SK-N-MC (cell line): ENCODE measurements around the gene PTPRN2.
"Not testable (repeated sequence)": the region's sequence is repeated elsewhere in the genome, so short reads cannot be mapped to it uniquely, and the experiment has no call there.

Source experiments
- DNase-seq: peaks from one replicate; pipeline ENCODE4 v3.0.0-alpha.2; 2011; ENCODE audit warnings: low read depth, low spot score
- H3K27ac ChIP-seq: fragments of 200-600 bp; sonication (generic); 2 replicates; pipeline ENCODE4 v1.5.1; 2016; ENCODE audit warnings: mixed run types
- H3K36me3 ChIP-seq: fragments of 200-600 bp; sonication (generic); 2 replicates; pipeline ENCODE4 v1.6.1; 2017; ENCODE audit warnings: antibody characterized with exemption, low read length, mixed read lengths; ENCODE audit not compliant: insufficient read depth
- H3K4me3 ChIP-seq: fragments of 200-600 bp; sonication (generic); 2 replicates; pipeline ENCODE4 v1.5.1; 2016
- H3K9ac ChIP-seq: fragments of 200-600 bp; sonication (generic); 2 replicates; pipeline ENCODE4 v1.8.0; 2017; ENCODE audit warnings: mixed run types, mixed read lengths; ENCODE audit not compliant: insufficient read length
- H3K9me3 ChIP-seq: fragments of 200-600 bp; sonication (generic); 2 replicates; pipeline ENCODE4 v1.6.1; 2017; ENCODE audit warnings: low read depth, mild to moderate bottlenecking, antibody characterized with exemption, low read length, moderate library complexity, mixed read lengths
- EZH2 ChIP-seq: fragments of 200-600 bp; sonication (generic); IDR thresholded peaks from one replicate; pipeline ENCODE4 v1.6.1; 2017; ENCODE audit warnings: antibody characterized with exemption
- FOXP2 ChIP-seq: optimal IDR thresholded peaks from 2 replicates; pipeline ENCODE3; 2011; ENCODE audit warnings: mild to moderate bottlenecking, moderate library complexity; ENCODE audit not compliant: insufficient read depth; ENCODE audit errors: extremely low read length, control extremely low read depth
- POLR2AphosphoS5 ChIP-seq: IDR thresholded peaks from 2 replicates; pipeline ENCODE4 v1.6.1; 2012; ENCODE audit warnings: mild to moderate bottlenecking, low read depth, low read length, borderline replicate concordance

Gene PTPRN2

DNA sequence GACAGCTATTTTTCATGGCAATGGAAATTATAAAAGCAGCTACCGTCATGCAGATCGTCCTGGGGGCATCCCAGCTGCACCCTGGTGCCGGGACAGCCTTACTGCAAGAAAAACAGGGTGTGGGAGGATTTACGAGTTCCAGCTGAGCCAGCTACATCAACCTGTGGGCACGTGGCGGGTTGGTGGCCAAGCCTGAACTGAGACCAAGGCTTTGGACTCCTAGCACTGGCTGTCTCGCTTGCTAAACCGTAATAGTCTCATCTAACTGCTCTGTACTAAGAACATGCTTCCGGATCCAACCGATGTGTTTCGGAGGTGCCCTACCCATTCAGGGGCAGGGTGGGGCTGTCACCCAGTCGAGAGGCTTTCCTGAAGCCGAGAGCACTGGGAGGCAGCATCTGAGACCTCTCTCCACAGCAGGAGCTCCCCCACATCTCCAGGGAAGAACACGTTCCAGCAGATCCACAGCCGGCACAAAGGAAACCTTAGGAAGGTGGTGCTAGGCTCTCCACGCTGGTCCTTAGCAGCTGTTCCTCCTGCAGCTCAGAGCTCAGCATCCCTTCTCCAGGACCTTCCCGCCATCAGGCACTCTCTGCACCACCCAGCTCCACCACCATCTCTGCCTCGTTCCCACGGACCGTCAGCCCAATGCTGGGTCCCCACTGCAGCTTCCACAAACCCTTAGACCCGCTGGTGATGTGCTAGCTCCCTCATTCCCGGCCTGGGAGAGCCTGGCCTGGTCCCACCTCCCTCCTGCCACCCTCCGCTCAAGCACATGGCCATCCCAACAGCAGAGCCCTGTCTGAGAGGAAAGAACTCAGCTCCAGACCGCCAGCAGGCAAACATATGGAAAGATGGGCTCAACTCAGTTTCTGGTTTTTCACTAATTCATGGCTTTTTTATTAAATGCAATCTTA is 158.5 kb downstream of the PTPRN2 start:
- Histone ChIP-seq H3K9me3 (no peaks in the 10 kb centered on the region), H3K4me3 (no peak overlapping the region), H3K27ac (no peak overlapping the region), H3K9ac (no peak overlapping the region), H3K36me3 (no peaks in the 10 kb centered on the region)
- DNase-seq, result no peak
- TF ChIP-seq POLR2AphosphoS5, result no peak
- no peak for TF ChIP-seq EZH2
- no peak for TF ChIP-seq FOXP2

GRCh38 chr7:158428131-158428836 is 159.3 kb downstream of the PTPRN2 start:
- no peak overlapping the region for H3K9ac ChIP-seq
- no peak overlapping the region for H3K4me3 ChIP-seq
- no peak for DNase-seq
- no peak for TF ChIP-seq EZH2
- no peak for TF ChIP-seq FOXP2
- no peaks in the 10 kb centered on the region for H3K9me3 ChIP-seq
- no peak overlapping the region for H3K27ac ChIP-seq
- no peaks in the 10 kb centered on the region for H3K36me3 ChIP-seq

DNA sequence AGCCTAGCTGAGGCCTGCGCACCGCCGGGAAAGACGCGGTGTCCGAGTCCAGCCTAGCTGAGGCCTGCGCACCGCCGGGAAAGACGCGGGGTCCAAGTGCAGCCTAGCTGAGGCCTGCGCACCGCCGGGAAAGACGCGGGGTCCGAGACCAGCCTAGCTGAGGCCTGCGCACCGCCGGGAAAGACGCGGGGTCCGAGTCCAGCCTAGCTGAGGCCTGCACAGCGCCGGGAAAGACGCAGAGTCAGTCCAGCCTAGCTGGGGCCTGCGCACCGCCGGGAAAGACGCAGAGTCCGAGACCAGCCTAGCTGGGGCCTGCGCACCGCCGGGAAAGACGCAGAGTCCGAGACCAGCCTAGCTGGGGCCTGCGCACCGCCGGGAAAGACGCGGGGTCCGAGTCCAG is 161.9 kb downstream of the PTPRN2 start:
- H3K36me3 ChIP-seq, H3K4me3 ChIP-seq, H3K27ac ChIP-seq, H3K9me3 ChIP-seq, DNase-seq, H3K9ac ChIP-seq: not testable (repeated sequence)

- Histone ChIP-seq H3K36me3 (no peaks in the 10 kb centered on the region), H3K27ac (no peak overlapping the region), H3K9ac (no peak overlapping the region), H3K9me3 (no peaks in the 10 kb centered on the region), H3K4me3 (no peak overlapping the region)
- DNase-seq, result no peak
- TF ChIP-seq FOXP2 (no peak), POLR2AphosphoS5 (no peak), EZH2 (no peak)
Observed at GRCh38 chr7:158424531-158424930, 163.1 kb downstream of the PTPRN2 start.

GRCh38 chr7:158424011-158424410 is 163.6 kb downstream of the PTPRN2 start:
- DNase-seq, result no peak
- Histone ChIP-seq H3K9ac (no peak overlapping the region), H3K36me3 (no peaks in the 10 kb centered on the region), H3K27ac (no peak overlapping the region), H3K4me3 (no peak overlapping the region), H3K9me3 (no peaks in the 10 kb centered on the region)
- TF ChIP-seq POLR2AphosphoS5 (no peak), EZH2 (no peak)

- no peak for TF ChIP-seq FOXP2
- TF ChIP-seq EZH2, result no peak
- no peak for TF ChIP-seq POLR2AphosphoS5
- no peak overlapping the region for H3K9ac ChIP-seq
- no peaks in the 10 kb centered on the region for H3K9me3 ChIP-seq
- no peak overlapping the region for H3K27ac ChIP-seq
- no peak overlapping the region for H3K4me3 ChIP-seq
- DNase-seq, result no peak
- no peaks in the 10 kb centered on the region for H3K36me3 ChIP-seq
Observed at GRCh38 chr7:158422887-158423560, 164.6 kb downstream of the PTPRN2 start.

GRCh38 chr7:158422196-158422886 is 165.3 kb downstream of the PTPRN2 start:
- Histone ChIP-seq H3K36me3 (no peaks in the 10 kb centered on the region), H3K9me3 (no peaks in the 10 kb centered on the region), H3K4me3 (no peak overlapping the region), H3K27ac (no peak overlapping the region), H3K9ac (no peak overlapping the region)
- TF ChIP-seq POLR2AphosphoS5, result no peak
- TF ChIP-seq FOXP2, result no peak
- TF ChIP-seq EZH2, result no peak
- no peak for DNase-seq

- Histone ChIP-seq H3K4me3 (no peak overlapping the region), H3K9me3 (no peaks in the 10 kb centered on the region), H3K27ac (no peak overlapping the region), H3K9ac (no peak overlapping the region), H3K36me3 (no peaks in the 10 kb centered on the region)
- no peak for DNase-seq
- TF ChIP-seq POLR2AphosphoS5 (no peak), EZH2 (no peak), FOXP2 (no peak)
Observed at GRCh38 chr7:158421361-158421760, 166.3 kb downstream of the PTPRN2 start.
